Left colon (tissue), 2 donors: Measurements from ENCODE around the gene MRM3. TPM values are rescaled to one million over a fixed set of nuclear protein-coding genes. Genes with fewer than 3 reads are reported as not detected.
"Not testable (repeated sequence)": the region's sequence is repeated elsewhere in the genome, so short reads cannot be mapped to it uniquely, and the experiment has no call there.

Experiments
- ATAC-seq: fragments of 200-7000 bp; cut with Tn5 transposase; one replicate; pipeline ENCODE4 v1.9.1; 2020; ENCODE audit warnings: mild to moderate bottlenecking, moderate library complexity
- DNase-seq, 2 donors: peaks; one replicate each; pipeline ENCODE4 v3.0.0-alpha.2; 2020
- intact Hi-C, 2 donors: fragments of 100-400 bp; cut with DNase I in 1 of 2; cut with micrococcal nuclease in 1 of 2; formaldehyde crosslinking; loops; one replicate each; pipeline versions ENCODE4 v1.11.2 to v1.14.0; 2022; cut with DNase I, micrococcal nuclease
- long read RNA-seq: library from polyadenylated mRNA; unstranded; transcript quantifications from one replicate; pipeline ENCODE4 v2.0.0, GENCODE V29; 2021
- total RNA-seq, 2 donors: library from RNA; stranded (reverse); fragmentation: NEBNext Ultra II Directional; extraction: Animal tissue kit (Norgen Biotek cat#: 25700); gene quantifications; one replicate each; pipeline ENCODE4 v1.2.1, GENCODE V29; 2021
- donor health status: DM: no; HTN: no; CAD: no.
- donor health status: DM: yes; HTN: yes; CAD: no.

Gene MRM3, protein sequence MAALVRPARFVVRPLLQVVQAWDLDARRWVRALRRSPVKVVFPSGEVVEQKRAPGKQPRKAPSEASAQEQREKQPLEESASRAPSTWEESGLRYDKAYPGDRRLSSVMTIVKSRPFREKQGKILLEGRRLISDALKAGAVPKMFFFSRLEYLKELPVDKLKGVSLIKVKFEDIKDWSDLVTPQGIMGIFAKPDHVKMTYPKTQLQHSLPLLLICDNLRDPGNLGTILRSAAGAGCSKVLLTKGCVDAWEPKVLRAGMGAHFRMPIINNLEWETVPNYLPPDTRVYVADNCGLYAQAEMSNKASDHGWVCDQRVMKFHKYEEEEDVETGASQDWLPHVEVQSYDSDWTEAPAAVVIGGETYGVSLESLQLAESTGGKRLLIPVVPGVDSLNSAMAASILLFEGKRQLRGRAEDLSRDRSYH
- total RNA-seq: 10 to 100 TPM; 11.4 to 13.3 TPM
- long read RNA-seq, transcript MRM3-201 (4 exons, 1,809 nt): major isoform, 41 of 47 reads
- long read RNA-seq, partial matches to known transcripts: 1 of 47 reads
- long read RNA-seq, other reads (novel, unspliced or antisense): 1 of 47 reads

- intact Hi-C loops: loop anchor here in 1 of 2 donors (10.0 kb wide), 1 partner anchor 423 kb away; no protein-coding TSS in a partner anchor
- DNase-seq (peak; percentile 85 to 95), ATAC-seq (peak; percentile 96)
Measured at GRCh38 chr17:781805-782731, at the start of gene MRM3, which contains the start of gene GLOD4. TSS of gene MRM3 (plus strand) at chr17:782353. CDS start at chr17:782379, 26 bp downstream. TSS of gene GLOD4 (minus strand) at chr17:782280. CDS start at chr17:782255, 25 bp downstream.

GRCh38 chr17:732902-733720 is 49.0 kb upstream of the MRM3 start:
- intact Hi-C loops: no loop called here
- peak in 1 of 2 donors; percentile 62 for DNase-seq

DNA sequence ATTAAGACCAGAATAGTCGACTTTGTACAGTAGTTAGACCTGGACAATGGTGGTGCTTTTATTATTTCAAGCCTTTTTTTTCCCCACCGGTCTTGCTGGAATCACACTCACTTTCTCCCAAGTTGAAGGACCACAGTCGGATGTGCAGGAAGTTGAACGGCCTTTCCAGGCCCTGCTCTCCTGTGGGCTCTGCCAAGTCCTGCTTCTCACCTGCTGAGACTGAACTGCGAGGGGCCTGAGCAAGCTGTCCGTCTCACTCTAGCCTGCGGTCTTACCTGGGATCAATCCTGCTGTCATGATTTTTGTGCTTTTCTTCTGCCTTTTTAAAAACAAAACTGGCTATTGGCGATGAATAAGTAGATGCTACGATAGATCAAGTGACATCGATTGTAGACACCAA is 48.4 kb upstream of the MRM3 start:
- ATAC-seq (no peak), DNase-seq (no peak)
- intact Hi-C loops: no loop called here

More at GRCh38 chr17:732902-733720, 49.0 kb upstream of the MRM3 start:
- ATAC-seq: peak; percentile 58

DNA sequence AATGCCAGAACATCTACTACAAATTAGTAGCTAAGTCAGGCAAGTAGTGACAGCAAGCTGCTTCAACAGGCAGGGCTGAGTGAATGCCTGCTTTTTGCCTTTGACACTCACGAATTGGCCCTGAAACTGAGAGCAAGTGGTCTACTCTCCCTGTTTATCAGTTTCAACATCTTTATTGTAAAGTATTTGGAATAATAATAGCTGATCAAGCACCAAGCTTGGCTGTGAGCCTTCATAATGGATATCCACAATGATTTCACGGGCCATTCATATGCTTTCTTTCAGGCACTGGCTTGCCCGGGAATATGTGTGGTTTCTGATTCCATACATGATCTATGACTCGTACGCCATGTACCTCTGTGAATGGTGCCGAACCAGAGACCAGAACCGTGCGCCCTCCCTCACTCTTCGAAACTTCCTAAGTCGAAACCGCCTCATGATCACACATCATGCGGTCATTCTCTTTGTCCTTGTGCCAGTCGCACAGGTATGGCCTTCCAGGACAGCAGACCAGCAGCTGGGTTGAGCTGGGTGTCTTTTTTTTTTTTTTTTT is 44.5 kb upstream of the MRM3 start:
- DNase-seq (no peak), ATAC-seq (no peak)
- intact Hi-C loops: no loop called here

- intact Hi-C loops: no loop called here
- DNase-seq: no peak
- peak; percentile 24 for ATAC-seq
Measured at GRCh38 chr17:740240-741017, 41.7 kb upstream of the MRM3 start.

- ATAC-seq: no peak
Measured at GRCh38 chr17:742147-742793, 39.9 kb upstream of the MRM3 start.

DNA sequence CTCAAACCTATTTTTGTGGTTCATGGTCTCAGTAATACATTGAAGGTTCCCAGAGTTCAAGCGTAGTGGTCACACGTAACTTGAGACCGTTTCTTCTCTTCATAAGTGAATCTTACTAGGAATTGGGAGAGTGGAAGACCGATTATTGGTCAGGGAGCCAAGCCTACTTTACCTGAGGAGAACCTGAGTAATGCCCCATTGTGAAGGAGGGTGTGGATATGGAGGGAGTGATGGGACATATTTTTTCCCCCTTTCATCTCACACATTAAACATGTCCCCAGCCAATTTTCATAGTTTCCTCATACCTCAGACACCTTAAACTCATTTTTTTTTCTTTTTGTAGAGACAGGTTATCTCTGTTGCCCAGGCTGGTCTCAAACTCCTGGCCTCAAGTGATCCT is 39.0 kb upstream of the MRM3 start:
- intact Hi-C loops: no loop called here

More at GRCh38 chr17:742147-742793, 39.9 kb upstream of the MRM3 start:
- no peak for DNase-seq
- intact Hi-C loops: no loop called here

DNA sequence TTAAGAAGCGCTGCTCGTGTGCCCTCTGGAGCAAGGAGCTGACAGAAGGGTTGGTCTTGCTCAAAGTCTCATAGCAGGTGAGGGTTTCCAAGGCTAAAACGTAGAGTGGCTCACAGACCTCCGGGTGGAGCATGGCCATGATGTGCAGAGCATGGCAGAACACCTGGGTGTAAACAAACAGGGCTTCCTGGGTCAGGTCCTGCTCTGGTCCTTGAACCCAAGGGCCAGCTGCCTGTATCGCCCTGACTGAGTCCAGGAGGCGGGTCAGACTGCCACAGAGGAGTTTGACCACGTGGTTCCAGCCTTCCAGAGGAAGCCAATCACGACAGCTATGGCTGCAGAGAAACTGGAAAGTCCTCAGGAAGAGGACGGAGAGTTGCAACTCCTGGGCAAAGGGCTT is 37.2 kb upstream of the MRM3 start:
- intact Hi-C loops: no loop called here
- DNase-seq (no peak), ATAC-seq (no peak)

More for the DNA sequence above, 39.0 kb upstream of the MRM3 start:
- ATAC-seq (no peak), DNase-seq (no peak)

DNA sequence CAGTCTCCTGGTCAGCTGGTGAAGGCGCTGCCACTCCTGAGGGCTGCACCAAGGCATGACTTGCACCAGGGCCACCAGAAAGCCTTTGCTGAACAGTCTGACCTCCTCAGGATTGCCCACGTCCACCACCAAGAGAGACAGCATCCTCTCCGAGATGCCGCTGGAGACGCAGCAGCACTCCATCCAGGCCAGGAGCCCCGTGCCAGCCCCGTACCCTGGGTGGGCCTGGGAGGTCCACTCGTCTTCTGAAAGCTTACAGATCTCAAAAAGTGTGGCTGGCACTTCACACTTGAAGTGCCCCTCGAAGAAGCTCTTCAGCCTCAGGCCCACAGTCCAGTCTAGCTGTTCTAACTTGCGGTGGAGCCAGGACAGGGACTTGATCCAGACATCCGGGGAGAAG is 36.7 kb upstream of the MRM3 start:
- intact Hi-C loops: no loop called here
- DNase-seq: no peak
- ATAC-seq: no peak

DNA sequence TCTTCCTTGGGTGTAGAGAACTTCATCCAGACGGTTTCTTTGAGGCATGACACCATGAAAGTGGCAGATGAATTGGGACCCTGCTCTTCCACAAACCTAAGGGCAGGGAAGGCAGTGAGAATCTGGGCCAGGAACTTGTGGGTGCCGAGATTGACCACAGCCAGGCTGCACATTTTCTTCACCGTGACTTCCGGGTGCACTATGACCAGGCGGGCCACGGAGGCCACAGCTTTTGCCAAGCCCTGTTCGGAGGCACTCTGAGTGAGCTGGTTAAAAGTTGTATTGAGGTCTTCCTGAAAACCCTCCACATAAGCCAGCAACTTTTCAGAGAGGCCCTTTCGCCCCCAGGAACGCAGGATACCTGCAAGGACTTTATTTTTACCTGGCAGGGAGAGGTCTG is 36.0 kb upstream of the MRM3 start:
- DNase-seq: no peak
- no peak for ATAC-seq
- intact Hi-C loops: no loop called here

DNA sequence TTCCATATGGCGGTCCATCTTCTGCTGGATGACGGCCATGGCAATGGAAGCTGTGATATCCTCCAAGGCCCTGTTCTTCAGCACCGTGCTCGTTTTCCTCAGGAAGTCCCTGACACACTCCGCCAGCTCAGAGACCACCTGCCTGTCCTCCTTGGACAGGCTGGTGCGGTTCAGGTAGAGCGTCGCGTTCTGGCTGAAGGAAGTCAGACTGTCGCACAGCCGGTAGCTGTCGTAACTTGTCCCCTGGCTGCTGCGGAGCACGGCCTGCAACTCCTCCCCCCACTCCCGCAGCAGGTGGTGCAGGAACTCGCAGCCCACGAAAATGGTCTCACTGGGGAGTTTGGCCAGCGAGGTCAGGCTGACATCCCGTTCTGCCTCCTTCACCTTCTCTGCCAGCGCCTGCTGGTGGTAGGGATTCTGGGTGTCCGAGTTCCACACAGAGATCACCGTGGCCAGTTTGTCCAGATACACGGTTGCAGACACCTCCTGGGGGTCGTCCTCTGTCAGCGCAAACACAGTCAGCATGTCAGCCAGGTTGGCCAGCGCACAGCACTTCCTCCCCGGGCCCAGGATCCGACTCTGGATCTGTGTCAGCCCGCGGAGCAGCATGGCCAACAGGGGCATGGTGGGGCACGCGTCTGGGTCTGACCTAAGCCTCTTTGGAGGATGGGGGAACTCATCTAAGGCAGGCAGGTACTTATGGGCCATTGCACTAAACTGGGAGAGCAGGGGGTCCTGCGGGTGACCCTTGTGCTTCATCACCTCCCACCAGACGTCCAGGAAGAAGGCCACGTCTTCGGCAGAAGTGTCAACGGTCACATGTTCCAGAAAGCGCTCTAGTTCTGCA is 35.1 kb upstream of the MRM3 start:
- DNase-seq (no peak), ATAC-seq (no peak)
- intact Hi-C loops: no loop called here

DNA sequence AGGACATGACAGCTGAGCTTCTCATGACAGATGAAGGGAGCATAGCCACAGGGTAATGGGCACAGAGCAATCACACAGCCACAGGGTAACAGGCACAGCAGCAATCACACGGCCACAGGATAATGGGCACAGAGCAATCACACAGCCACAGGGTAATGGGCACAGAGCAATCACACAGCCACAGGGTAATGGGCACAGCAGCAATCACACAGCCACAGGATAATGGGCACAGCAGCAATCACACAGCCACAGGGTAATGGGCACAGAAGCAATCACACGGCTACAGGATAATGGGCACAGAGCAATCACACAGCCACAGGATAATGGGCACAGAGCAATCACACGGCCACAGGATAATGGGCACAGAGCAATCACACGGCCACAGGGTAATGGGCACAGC is 33.5 kb upstream of the MRM3 start:
- intact Hi-C loops, DNase-seq, ATAC-seq: not testable (repeated sequence)

- intact Hi-C loops, DNase-seq, ATAC-seq: not testable (repeated sequence)
Measured at GRCh38 chr17:749359-749758, 32.8 kb upstream of the MRM3 start.

DNA sequence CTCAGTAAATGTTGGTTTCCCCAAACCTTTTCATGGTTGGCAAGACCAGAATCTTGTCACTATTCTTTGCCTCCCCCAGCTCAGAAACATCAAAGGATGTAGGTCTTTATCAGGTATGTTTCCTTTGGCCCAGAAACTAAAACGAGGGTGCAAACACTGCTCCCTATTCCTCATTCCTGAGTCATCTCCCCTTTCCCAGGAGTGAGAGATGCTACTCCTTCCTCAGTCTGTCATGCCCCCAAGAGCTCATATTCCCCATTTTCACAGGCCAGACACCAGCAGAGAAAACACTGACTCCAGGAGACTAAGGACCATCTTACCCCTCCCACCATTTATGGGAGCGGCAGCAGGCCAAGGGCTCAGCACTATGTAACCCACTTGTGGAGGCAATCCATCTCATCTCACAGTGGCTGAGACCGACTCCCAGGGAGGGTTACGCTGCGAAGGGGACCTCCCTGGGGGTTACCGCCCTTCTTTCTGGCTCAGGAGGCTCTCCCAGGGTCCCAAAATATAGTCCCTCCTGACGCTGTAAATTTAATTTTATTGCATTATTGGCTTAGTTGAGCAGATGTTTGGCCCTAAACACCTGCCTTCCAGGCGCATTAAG is 31.6 kb upstream of the MRM3 start:
- ATAC-seq (no peak), DNase-seq (no peak)
- intact Hi-C loops: no loop called here

- intact Hi-C loops: no loop called here
- peak; percentile 39 for ATAC-seq
- DNase-seq: peak; percentile 39 to 52
Measured at GRCh38 chr17:751269-752001, 30.7 kb upstream of the MRM3 start.
